ENCODE measurements around the gene GABPA. TPM values are rescaled to one million over a fixed set of nuclear protein-coding genes. Genes with fewer than 3 reads are reported as not detected.

The GABPA gene
- total and polyA plus RNA-seq, 9 of the 15 experiments (the other 6 are each of a cell fraction or from before 2014, with no cell fraction given) = 8.9 to 35.7 (median 22.8) TPM

DNA sequence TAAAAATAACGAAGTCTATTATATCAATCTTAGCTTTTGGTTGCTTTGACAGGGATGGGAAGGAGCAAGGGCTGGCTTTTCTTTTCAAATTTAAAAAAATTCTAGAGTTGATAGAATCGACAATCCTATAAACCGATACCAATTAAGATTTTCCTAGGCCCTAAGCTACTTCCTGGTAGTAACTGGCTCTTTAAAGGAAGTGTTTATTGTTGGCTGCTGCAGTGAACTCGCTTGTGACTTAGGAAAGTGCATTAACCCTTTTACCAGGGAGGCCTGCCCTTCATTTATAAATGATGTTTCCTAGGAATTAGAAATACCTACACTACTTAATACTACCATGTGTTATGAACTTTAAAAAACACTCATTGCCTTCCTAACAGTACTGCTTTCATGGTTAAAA is 33.2 kb upstream of the GABPA start:
- no peak overlapping the region for H3K27ac ChIP-seq (ENCODE audit: extremely low read depth, low read depth, low read length)
- no peaks in the 10 kb centered on the region for H3K79me2 ChIP-seq (ENCODE audit: control insufficient read depth, insufficient read depth, low read length)
- no TSS peak for BruUV-seq (replicated peaks)
- WGBS (ENCODE audit: insufficient coverage, low coverage, missing lambda C conversion rate) = 10% methylated on average over 4 of the region's 4 CpGs
- H3K36me3 ChIP-seq (ENCODE audit: control insufficient read depth, insufficient read depth, low read length) = no peaks in the 10 kb centered on the region
- intact Hi-C loops (cut with micrococcal nuclease) = loop anchor here (10.0 kb wide), 1 partner anchor 163 kb away; no protein-coding TSS in a partner anchor
- H3K9me3 ChIP-seq (replicated peaks; ENCODE audit: control insufficient read depth, insufficient read depth, low read depth, low read length) = no peaks in the 10 kb centered on the region
- H3K9me1 ChIP-seq (ENCODE audit: control insufficient read depth, insufficient read depth, low read length) = no peaks in the 10 kb centered on the region
- H3K27me3 ChIP-seq (ENCODE audit: control insufficient read depth in 2 of 2, insufficient read depth in 2 of 2, low read length in 2 of 2) = no peaks in the 10 kb centered on the region
- no peak overlapping the region for H3K4me2 ChIP-seq (ENCODE audit: insufficient read depth, low read length)
- FAIRE-seq (no peak), DNase-seq (ENCODE audit: extremely low read depth in 1 of 4, low spot score in 3 of 4) (no peak), ATAC-seq (peak; percentile 49)
- H3K9ac ChIP-seq (ENCODE audit: insufficient read depth in 1 of 2, low read depth in 2 of 2, low read length in 2 of 2) = no peak overlapping the region
- CTCF ChIA-PET (ENCODE audit: low intra/inter-chr PET ratio) = interaction anchor here (0.7 kb wide), 1 partner anchor 33 kb away, joined by 6 read pairs; no protein-coding TSS in a partner anchor
- no peak overlapping the region for H3K4me3 ChIP-seq
- POLR2A ChIA-PET = no interaction called here
- no peaks in the 10 kb centered on the region for H3K4me1 ChIP-seq (replicated peaks in 1 of 2; ENCODE audit: control insufficient read depth in 2 of 2, insufficient read depth in 2 of 2, low read length in 2 of 2)
- in situ Hi-C loops (cut with MboI) = no loop called here
- TF ChIP-seq PHF20 (IDR thresholded peaks at IDR 0.05; ENCODE audit: partially characterized antibody) (no peak), HNRNPK (IDR thresholded peaks at IDR 0.05; ENCODE audit: low read depth, low read length, poor library complexity, severe bottlenecking) (no peak), PTTG1 (tag; IDR thresholded peaks at IDR 0.05; ENCODE audit: low read depth) (no peak), MCM5 (IDR thresholded peaks at IDR 0.05; ENCODE audit: low read depth) (no peak), ATF1 (CRISPR knock-in tag; IDR thresholded peaks at IDR 0.05) (no peak), ATF1 (tag; IDR thresholded peaks at IDR 0.05) (no peak), ZNF311 (CRISPR knock-in tag; IDR thresholded peaks at IDR 0.05) (no peak), ILF3 (IDR thresholded peaks at IDR 0.05; ENCODE audit: borderline replicate concordance) (no peak)
- no peaks in the 10 kb centered on the region for H4K20me1 ChIP-seq (replicated peaks; ENCODE audit: control insufficient read depth, insufficient read depth, low read length)
- peak overlapping the region; percentile 53 for H2AFZ ChIP-seq (ENCODE audit: low read depth, low read length)
